Neuron (in vitro differentiated cells): ENCODE results near the gene CFI.
A peak's percentile ranks its signal among the peaks of the same experiment; 100 is the strongest.
"Not testable (repeated sequence)": the region's sequence is repeated elsewhere in the genome, so short reads cannot be mapped to it uniquely, and the experiment has no call there.

Source experiments
- H2AFZ ChIP-seq: one replicate; pipeline ENCODE4 v1.6.1; 2013; ENCODE audit warnings: low read depth, mild to moderate bottlenecking, inconsistent platforms, low read length, moderate library complexity
- H3K27me3 ChIP-seq: one replicate; pipeline ENCODE4 v1.6.1; 2013; ENCODE audit warnings: low read length; ENCODE audit not compliant: insufficient read depth
- H3K36me3 ChIP-seq: one replicate; pipeline ENCODE4 v1.6.1; 2013; ENCODE audit warnings: low read length; ENCODE audit not compliant: insufficient read depth
- H3K4me1 ChIP-seq: one replicate; pipeline ENCODE4 v1.6.1; 2013; ENCODE audit warnings: low read length; ENCODE audit not compliant: insufficient read depth
- H3K4me3 ChIP-seq: 2 replicates; pipeline ENCODE4 v1.5.1; 2013; ENCODE audit warnings: mild to moderate bottlenecking, low read length, moderate library complexity
- H3K9me3 ChIP-seq: one replicate; pipeline ENCODE4 v1.6.1; 2013; ENCODE audit warnings: low read length

Gene CFI

DNA sequence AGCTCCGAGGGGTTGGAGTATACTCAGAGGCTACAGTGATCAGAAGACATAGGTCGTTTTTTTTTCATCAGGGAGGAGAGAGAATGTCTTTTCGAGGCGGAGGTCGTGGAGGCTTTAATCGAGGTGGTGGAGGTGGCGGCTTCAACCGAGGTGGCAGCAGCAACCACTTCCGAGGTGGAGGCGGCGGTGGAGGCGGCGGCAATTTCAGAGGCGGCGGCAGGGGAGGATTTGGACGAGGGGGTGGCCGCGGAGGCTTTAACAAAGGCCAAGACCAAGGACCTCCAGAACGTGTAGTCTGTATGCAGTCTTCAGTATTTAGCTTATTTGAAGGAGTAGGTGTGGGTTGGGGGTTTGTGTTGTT, 14.3 kb upstream of the CFI start:
- H3K27me3 ChIP-seq: no peaks in the 10 kb centered on the region
- no peaks in the 10 kb centered on the region for H3K9me3 ChIP-seq
- H3K36me3 ChIP-seq: peaks cover 28% of the 10 kb centered on the region
- H3K4me1 ChIP-seq: peaks cover 16% of the 10 kb centered on the region
- peak overlapping the region; percentile 94 for H2AFZ ChIP-seq
- peak overlapping the region; percentile 90 for H3K4me3 ChIP-seq

DNA sequence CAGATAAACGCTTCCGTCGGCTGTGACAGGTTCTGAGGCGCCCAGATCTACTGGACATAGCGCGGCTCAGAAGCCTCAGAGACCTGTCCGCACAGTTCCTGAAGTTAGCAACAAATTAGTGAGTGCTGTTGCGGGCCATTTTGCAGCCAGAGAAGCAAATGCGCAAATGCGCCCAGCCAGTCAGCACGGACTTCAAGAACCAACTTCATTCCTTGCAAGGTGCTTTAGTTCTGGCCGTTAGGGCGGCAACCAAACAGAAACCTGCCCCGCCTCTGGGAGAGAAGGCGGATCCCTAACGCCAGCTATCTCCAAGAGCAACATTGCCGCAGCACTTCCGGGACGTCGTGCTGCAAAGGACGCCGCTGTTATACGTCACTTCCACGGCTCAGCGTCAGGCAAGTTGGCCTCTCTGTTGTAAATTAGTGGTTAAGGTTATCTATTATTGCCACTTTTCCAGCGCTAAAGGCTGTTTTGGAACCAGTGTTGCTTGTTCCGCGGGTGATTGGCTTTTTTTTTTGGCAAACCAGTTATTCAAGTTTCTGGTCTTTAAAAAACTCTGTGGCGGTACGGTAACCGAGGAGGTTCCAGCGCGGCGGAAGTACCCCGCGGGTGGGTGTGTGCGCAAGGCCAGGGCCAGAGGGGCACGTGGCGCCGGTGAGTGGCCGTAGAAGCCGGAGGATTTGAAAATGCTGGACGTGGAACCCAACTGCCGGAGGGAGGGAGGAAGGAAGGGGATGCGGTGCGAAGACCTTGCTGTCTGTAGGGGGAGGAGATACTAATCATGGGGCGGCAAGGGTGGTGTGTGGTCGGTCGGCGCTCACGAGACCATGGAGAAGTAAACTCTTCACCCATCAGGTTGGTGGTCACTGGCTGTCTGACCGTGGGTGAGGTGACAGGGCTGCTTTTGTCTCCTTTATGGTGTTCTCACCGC, 13.6 kb upstream of the CFI start, which contains the start of gene GAR1:
TSS of gene GAR1 (plus strand) at position 612 of the 931 bp plus-strand sequence. CDS start 403 bp downstream, outside the sequence.
- Histone ChIP-seq H3K27me3 (no peaks in the 10 kb centered on the region), H2AFZ (peak within 1 kb of the TSS; percentile 94), H3K36me3 (peaks cover 22% of the 10 kb centered on the region), H3K4me3 (peak within 1 kb of the TSS; percentile 90), H3K4me1 (peaks cover 16% of the 10 kb centered on the region), H3K9me3 (no peaks in the 10 kb centered on the region)

- no peaks in the 10 kb centered on the region for H3K9me3 ChIP-seq
- peaks cover 9% of the 10 kb centered on the region for H3K4me1 ChIP-seq
Measured at GRCh38 chr4:109811707-109812106, 9.9 kb upstream of the CFI start.

GRCh38 chr4:109810552-109811387, 9.0 kb upstream of the CFI start:
- Histone ChIP-seq H3K36me3 (no peaks in the 10 kb centered on the region), H2AFZ (no peak overlapping the region), H3K4me1 (peaks cover 6% of the 10 kb centered on the region), H3K27me3 (no peaks in the 10 kb centered on the region), H3K9me3 (no peaks in the 10 kb centered on the region), H3K4me3 (no peak overlapping the region)

More at GRCh38 chr4:109811707-109812106, 9.9 kb upstream of the CFI start:
- Histone ChIP-seq H3K36me3 (no peaks in the 10 kb centered on the region), H2AFZ (no peak overlapping the region), H3K4me3 (no peak overlapping the region), H3K27me3 (no peaks in the 10 kb centered on the region)

DNA sequence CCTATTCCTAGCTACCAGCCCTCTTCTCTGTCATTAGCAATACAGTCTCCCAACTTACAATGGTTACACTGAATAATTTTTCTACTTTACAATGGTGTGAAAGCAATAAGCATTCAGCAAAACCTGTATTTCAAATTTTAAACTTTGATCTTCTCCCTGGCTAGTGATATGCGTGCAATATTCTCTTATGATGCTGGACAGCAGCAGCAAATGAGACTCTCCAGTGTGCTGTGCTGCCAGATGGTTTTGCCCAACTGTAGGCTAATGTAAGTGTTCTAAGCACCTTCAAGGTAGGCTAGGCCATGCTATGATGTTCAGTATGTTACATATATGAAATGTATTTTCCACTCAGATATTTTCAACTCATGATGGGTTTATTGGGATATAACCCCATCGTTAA, 7.9 kb upstream of the CFI start:
- Histone ChIP-seq H3K27me3 (no peaks in the 10 kb centered on the region), H3K36me3 (no peaks in the 10 kb centered on the region), H3K4me1 (peaks cover 2% of the 10 kb centered on the region), H2AFZ (no peak overlapping the region), H3K9me3 (no peaks in the 10 kb centered on the region), H3K4me3 (no peak overlapping the region)

DNA sequence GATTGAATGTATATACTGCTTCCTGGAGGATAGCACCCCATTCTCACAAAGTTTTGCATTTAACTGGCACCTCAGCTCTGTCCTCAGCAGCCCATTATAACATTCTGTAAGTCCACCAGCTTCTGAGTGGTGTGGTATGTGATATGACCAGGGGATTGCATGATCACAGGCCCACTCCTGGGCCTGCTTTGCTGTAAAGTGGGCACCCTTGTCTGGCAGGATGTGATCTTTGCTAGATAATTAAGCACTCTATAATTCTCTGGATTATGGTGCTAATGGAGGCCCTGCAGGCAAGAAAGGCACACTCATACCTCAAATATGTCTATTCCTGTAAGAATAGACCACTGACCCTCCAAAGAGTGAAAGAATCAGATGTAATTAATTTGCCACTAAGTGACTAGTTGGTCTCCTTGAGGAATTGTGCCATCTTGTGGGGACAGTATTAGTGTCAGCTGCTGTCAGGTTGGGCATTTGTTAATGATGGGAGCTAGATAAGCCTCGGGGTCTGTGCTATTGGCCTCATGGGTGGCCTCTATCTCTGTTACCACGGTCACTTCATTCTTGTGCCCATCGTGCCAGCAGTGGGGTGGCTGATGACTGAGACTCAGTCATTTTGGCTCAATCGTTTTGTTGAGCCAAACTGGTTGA, 2.2 kb upstream of the CFI start:
- Histone ChIP-seq H3K36me3 (no peaks in the 10 kb centered on the region), H3K9me3 (no peaks in the 10 kb centered on the region), H2AFZ (no peak overlapping the region), H3K4me1 (no peaks in the 10 kb centered on the region), H3K4me3 (no peak overlapping the region), H3K27me3 (peaks cover 5% of the 10 kb centered on the region)

DNA sequence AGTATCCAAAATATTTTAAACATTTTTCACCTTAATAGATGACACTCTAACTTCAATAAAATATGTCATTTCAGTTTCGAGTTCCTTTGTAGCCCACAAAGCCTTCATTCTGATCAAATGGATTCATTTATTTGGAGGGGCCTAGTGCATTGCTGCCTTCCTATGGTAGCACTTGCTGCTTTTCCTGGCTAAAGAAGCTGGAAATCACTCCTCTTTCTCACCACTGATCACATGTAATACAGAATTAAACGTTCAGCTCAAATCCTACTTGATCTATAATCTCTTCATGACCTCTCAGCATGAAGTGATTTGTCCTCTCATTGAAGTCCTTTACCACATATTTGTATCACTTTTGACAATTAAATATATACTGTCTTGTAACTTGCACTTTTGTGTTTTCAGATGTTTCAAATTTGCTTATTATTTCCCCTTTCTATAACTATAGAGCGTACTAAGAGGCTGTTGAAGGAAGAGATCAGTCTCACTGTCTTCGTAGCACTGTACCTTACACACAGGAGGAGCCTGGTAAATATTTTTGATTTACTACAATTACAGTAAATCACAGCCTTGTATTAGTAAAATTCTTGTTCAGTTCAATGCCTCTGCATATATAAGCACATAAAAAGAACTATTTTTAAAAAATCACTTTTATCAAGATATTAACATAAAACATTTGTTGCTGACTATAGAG, 555 bp downstream of the CFI start:
- no peaks in the 10 kb centered on the region for H3K4me1 ChIP-seq
- peaks cover 5% of the 10 kb centered on the region for H3K27me3 ChIP-seq
- no peak overlapping the region for H3K4me3 ChIP-seq
- H3K9me3 ChIP-seq: no peaks in the 10 kb centered on the region
- H3K36me3 ChIP-seq: no peaks in the 10 kb centered on the region
- H2AFZ ChIP-seq: no peak overlapping the region

- Histone ChIP-seq H2AFZ (no peak overlapping the region), H3K4me3 (no peak overlapping the region)
Measured at GRCh38 chr4:109798866-109799265, 2.9 kb downstream of the CFI start.

DNA sequence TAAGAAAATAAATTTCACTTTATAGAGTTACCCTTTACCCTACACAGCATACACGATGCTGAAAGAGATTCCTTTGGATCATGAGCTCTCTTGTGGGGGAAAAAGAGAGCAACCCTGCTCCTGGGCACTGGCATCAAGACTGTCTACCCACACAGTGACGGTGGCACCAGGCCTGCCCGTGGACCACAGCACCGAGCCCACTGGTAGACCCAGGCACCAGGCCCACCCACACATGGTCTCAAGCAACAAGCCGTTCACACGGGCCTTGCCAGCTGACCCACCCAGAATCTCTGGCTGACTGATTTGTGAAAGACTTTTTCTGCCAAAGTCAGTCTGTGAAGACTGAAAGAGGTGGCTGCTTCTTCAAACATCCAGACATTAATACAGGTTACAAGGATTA, 6.7 kb downstream of the CFI start:
- Histone ChIP-seq H3K4me1 (no peaks in the 10 kb centered on the region), H3K27me3 (no peaks in the 10 kb centered on the region), H2AFZ (no peak overlapping the region), H3K4me3 (no peak overlapping the region), H3K36me3 (no peaks in the 10 kb centered on the region), H3K9me3 (no peaks in the 10 kb centered on the region)

More at GRCh38 chr4:109798866-109799265, 2.9 kb downstream of the CFI start:
- Histone ChIP-seq H3K27me3 (peaks cover 5% of the 10 kb centered on the region), H3K4me1 (no peaks in the 10 kb centered on the region), H3K9me3 (no peaks in the 10 kb centered on the region), H3K36me3 (no peaks in the 10 kb centered on the region)

DNA sequence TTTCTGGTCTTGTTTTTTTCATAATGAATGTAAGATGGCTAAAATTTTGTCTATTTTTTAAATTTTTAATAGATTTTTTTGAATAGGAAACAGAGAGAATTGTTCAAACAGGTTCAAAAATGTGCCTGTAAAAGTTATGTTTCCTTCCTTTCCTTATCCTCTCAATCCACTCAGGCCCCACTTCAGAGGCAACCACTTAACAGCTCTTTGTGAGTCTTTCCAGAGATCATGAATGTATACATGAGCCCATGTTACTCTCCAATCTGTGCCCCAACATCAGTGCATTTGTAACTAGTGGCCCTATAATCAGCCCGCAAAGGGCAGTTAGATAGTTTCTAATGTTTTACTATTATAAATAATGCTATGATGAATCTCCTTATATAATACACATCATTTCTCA, 14.0 kb downstream of the CFI start:
- H3K36me3 ChIP-seq: no peaks in the 10 kb centered on the region
- H2AFZ ChIP-seq: no peak overlapping the region
- no peaks in the 10 kb centered on the region for H3K4me1 ChIP-seq
- no peak overlapping the region for H3K4me3 ChIP-seq
- H3K9me3 ChIP-seq: no peaks in the 10 kb centered on the region
- no peaks in the 10 kb centered on the region for H3K27me3 ChIP-seq

GRCh38 chr4:109786846-109787245, 15.0 kb downstream of the CFI start:
- no peaks in the 10 kb centered on the region for H3K27me3 ChIP-seq
- H2AFZ ChIP-seq: no peak overlapping the region
- no peaks in the 10 kb centered on the region for H3K4me1 ChIP-seq
- no peaks in the 10 kb centered on the region for H3K9me3 ChIP-seq
- no peaks in the 10 kb centered on the region for H3K36me3 ChIP-seq
- no peak overlapping the region for H3K4me3 ChIP-seq

GRCh38 chr4:109782092-109782491, 19.7 kb downstream of the CFI start:
- not testable (repeated sequence) for H3K4me3 ChIP-seq, H2AFZ ChIP-seq, H3K9me3 ChIP-seq, H3K27me3 ChIP-seq, H3K4me1 ChIP-seq, H3K36me3 ChIP-seq
